ENCODE data around the gene MCMBP. TPM values are rescaled to one million over a fixed set of nuclear protein-coding genes. Genes with fewer than 3 reads are reported as not detected.

MCMBP gene
- total and polyA plus RNA-seq, 2 donors (not counting 3 experiments of a cell fraction or from before 2014, with no cell fraction given), result 44.8 to 62.5 TPM

DNA sequence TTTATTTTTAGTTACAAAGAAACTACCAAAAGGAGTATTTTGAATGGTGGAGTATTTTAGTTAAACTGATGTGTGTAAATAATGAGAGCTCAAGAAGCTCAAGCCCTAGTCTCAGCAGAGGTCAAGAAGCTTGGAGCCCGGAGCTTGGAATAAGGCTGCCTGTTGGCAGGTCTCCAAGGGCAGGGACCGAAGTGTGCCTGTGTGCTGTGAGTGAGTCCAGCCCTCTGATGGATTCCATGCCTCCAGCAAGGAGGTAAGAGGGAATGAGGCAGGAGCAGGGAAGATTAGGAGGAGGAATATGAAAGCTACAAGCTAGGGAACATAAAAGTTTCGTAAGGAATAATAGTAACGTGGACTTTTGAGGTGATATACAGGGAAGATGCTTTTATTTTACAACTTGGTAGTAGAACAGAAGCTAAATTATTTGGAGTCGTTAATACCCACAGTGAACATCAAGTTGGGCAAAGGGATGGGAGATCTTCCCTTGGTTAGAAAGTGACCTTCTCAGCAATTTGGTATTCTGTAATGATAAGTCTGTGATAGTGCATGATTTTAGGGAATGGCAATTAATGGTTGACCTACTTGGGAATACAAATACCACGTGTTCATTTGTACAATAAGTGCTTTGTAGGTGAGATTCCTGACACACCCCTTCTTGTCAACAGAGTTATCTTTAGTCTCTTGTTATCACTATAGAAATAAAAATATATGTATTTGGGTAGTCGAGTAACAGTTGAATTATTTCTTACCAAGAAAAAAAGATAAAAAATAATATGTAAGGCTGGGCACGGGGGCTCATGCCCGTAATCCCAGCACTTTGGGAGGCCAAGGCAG lies 24.5 kb upstream of the MCMBP start:
- H3K27ac ChIP-seq (ENCODE audit: insufficient read depth, low read depth, low read length), result no peak overlapping the region
- dilution Hi-C loops (cut with MboI; ENCODE audit: extremely low pct_ligation_motif_present, low sequenced_read_pairs), result no loop called here
- no peaks in the 10 kb centered on the region for H3K9me1 ChIP-seq (replicated peaks; ENCODE audit: control insufficient read depth, extremely low read depth, insufficient read depth, low read length)
- no peak overlapping the region for H2AFZ ChIP-seq (ENCODE audit: low read depth, low read length)
- peaks cover 82% of the 10 kb centered on the region for H3K79me2 ChIP-seq (ENCODE audit: control insufficient read depth, insufficient read depth, low read length)
- peaks cover 7% of the 10 kb centered on the region for H4K20me1 ChIP-seq (replicated peaks; ENCODE audit: control insufficient read depth, extremely low read depth, insufficient read depth, low read length)
- intact Hi-C loops (cut with micrococcal nuclease), result no loop called here
- no peak overlapping the region for H3K4me2 ChIP-seq (ENCODE audit: insufficient read depth, low read length)
- FAIRE-seq, result no peak
- H3K36me3 ChIP-seq (ENCODE audit: control insufficient read depth in 2 of 2, extremely low read depth in 1 of 2, insufficient read depth in 2 of 2, low read length in 2 of 2), result peaks cover 10 to 12% of the 10 kb centered on the region in 2 experiments
- ChIA-PET POLR2A (no interaction called here), CTCF (interaction anchor here (1.4 to 2.4 kb wide), 3 partner anchors 25 to 146 kb away, joined by 4 to 9 read pairs (median 7); partner anchors contain the start of gene MCMBP)
- H3K4me3 ChIP-seq (replicated peaks in 1 of 3; ENCODE audit: insufficient read depth in 1 of 3, low read depth in 1 of 3, low read length in 3 of 3), result no peak overlapping the region
- no peaks in the 10 kb centered on the region for H3K27me3 ChIP-seq (ENCODE audit: control insufficient read depth in 2 of 2, insufficient read depth in 2 of 2, low read length in 2 of 2)
- no peak for DNase-seq (ENCODE audit: low read depth, low spot score)
- peaks cover 12% of the 10 kb centered on the region for H3K4me1 ChIP-seq (ENCODE audit: control insufficient read depth, extremely low read depth, insufficient read depth, low read length)
- TF ChIP-seq POLR2A (IDR thresholded peaks at IDR 0.05; ENCODE audit: low read depth, low read length) (no peak), GATA2 (IDR thresholded peaks at IDR 0.05; ENCODE audit: insufficient read depth, insufficient read length, low read depth, low read length) (no peak), FOS (IDR thresholded peaks at IDR 0.05; ENCODE audit: borderline replicate concordance, insufficient read depth, low read length) (no peak), JUN (IDR thresholded peaks at IDR 0.05; ENCODE audit: borderline replicate concordance, insufficient read depth, insufficient read length, low read depth) (no peak), MYC (IDR thresholded peaks at IDR 0.05; ENCODE audit: low read depth, low read length) (no peak), EZH2 (IDR thresholded peaks at IDR 0.05; ENCODE audit: borderline replicate concordance, low read depth, low read length, severe bottlenecking) (no peak), POLR2AphosphoS5 (IDR thresholded peaks at IDR 0.05; ENCODE audit: insufficient read depth, low read depth, low read length) (no peak)
- TF ChIP-seq, protein P1, sequence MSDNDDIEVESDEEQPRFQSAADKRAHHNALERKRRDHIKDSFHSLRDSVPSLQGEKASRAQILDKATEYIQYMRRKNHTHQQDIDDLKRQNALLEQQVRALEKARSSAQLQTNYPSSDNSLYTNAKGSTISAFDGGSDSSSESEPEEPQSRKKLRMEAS (IDR thresholded peaks at IDR 0.05; ENCODE audit: insufficient read depth, insufficient read length), result no peak
- TF ChIP-seq, protein P2, sequence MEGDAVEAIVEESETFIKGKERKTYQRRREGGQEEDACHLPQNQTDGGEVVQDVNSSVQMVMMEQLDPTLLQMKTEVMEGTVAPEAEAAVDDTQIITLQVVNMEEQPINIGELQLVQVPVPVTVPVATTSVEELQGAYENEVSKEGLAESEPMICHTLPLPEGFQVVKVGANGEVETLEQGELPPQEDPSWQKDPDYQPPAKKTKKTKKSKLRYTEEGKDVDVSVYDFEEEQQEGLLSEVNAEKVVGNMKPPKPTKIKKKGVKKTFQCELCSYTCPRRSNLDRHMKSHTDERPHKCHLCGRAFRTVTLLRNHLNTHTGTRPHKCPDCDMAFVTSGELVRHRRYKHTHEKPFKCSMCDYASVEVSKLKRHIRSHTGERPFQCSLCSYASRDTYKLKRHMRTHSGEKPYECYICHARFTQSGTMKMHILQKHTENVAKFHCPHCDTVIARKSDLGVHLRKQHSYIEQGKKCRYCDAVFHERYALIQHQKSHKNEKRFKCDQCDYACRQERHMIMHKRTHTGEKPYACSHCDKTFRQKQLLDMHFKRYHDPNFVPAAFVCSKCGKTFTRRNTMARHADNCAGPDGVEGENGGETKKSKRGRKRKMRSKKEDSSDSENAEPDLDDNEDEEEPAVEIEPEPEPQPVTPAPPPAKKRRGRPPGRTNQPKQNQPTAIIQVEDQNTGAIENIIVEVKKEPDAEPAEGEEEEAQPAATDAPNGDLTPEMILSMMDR (IDR thresholded peaks at IDR 0.05; ENCODE audit: extremely low read depth in 1 of 2, insufficient read depth in 1 of 2, low read depth in 1 of 2, low read length in 2 of 2), result no peak
- BruUV-seq (replicated peaks), result no TSS peak
- no peak overlapping the region for H3K9ac ChIP-seq (replicated peaks; ENCODE audit: extremely low read depth, insufficient read depth, low read length)
- H3K9me3 ChIP-seq (replicated peaks; ENCODE audit: control insufficient read depth, insufficient read depth, low read length), result no peaks in the 10 kb centered on the region

Measured in endothelial cell of umbilical vein (primary cell).